K562 (cell line): ENCODE data around the gene GRIN2A. TPM values are rescaled to one million over a fixed set of nuclear protein-coding genes. Genes with fewer than 3 reads are reported as not detected.

Experiments used
- ATAC-seq: fragments of 200-7000 bp; cut with Tn5 transposase; 3 replicates; pipeline ENCODE4 v1.9.1; 2020; ENCODE audit warnings: moderate library complexity
- BruUV-seq: library from RNA; stranded (reverse); fragments of 400-500 nt; replicated peaks from 2 replicates; lab custom pipeline; 2021; lab: Mats Ljungman, UMichigan
- CTCF ChIA-PET: fragments of 300-600 bp; formaldehyde crosslinking; extraction: SDS; loops from one replicate; lab custom pipeline; 2021; ENCODE audit warnings: low intra/inter-chr PET ratio; lab: Yijun Ruan, JAX
- POLR2A ChIA-PET: fragments of 300-600, 350-650 bp; sonication (Branson Sonifier 250); formaldehyde crosslinking; extraction: SDS; loops from one replicate; lab custom pipeline; 2021; ENCODE audit warnings: antibody characterized with exemption, inconsistent platforms; lab: Yijun Ruan, JAX
- DNase-seq, 4 experiments: peaks; one replicate each; pipeline versions ENCODE4 v3.0.0 to v3.0.0-alpha.2; 2011 to 2018; ENCODE audit warnings: low spot score in 3 of 4, mixed read lengths in 3 of 4; ENCODE audit errors: extremely low read depth in 1 of 4
- FAIRE-seq: peaks from 2 replicates; lab custom pipeline; 2011; peaks lifted over from hg19 to GRCh38; lab: Jason Lieb, UNC
- H2AFZ ChIP-seq: 2 replicates; pipeline ENCODE4 v1.6.0; 2011; ENCODE audit warnings: low read depth, low read length, control low read depth, inconsistent platforms
- H3K27ac ChIP-seq: fragments of 200-600 bp; 3 replicates; pipeline ENCODE4 v1.8.0; 2011; ENCODE audit warnings: low read depth, mild to moderate bottlenecking, control low read depth, inconsistent platforms, low read length, moderate library complexity, mixed read lengths; ENCODE audit errors: extremely low read depth
- H3K27me3 ChIP-seq, 2 experiments: fragments of 300-600 bp in 1 of 2; 2 replicates in 1 of 2; 3 replicates in 1 of 2; pipeline versions ENCODE4 v1.6.0 to v1.8.0; 2011; ENCODE audit warnings: inconsistent platforms in 2 of 2, low read length in 2 of 2, mild to moderate bottlenecking in 1 of 2, mixed read lengths in 1 of 2, moderate library complexity in 1 of 2; ENCODE audit not compliant: control insufficient read depth in 2 of 2, insufficient read depth in 2 of 2
- H3K36me3 ChIP-seq: fragments of 300-600 bp; 3 replicates; pipeline ENCODE4 v1.8.0; 2011; ENCODE audit warnings: mild to moderate bottlenecking, low read length, inconsistent platforms; ENCODE audit not compliant: control insufficient read depth, insufficient read depth
- H3K4me1 ChIP-seq, 2 experiments: fragments of 200-600 bp in 1 of 2; replicated peaks in 1 of 2; 2 replicates in 1 of 2; 3 replicates in 1 of 2; pipeline versions ENCODE4 v1.5.1 to v1.8.0; 2011; ENCODE audit warnings: inconsistent platforms in 2 of 2, low read length in 2 of 2, mild to moderate bottlenecking in 1 of 2, mixed read lengths in 1 of 2, moderate library complexity in 1 of 2; ENCODE audit not compliant: control insufficient read depth in 2 of 2, insufficient read depth in 2 of 2
- H3K4me2 ChIP-seq: 2 replicates; pipeline ENCODE4 v1.6.1; 2011; ENCODE audit warnings: low read length, control low read depth, inconsistent platforms, mixed read lengths; ENCODE audit not compliant: insufficient read depth
- H3K4me3 ChIP-seq: fragments of 200-600 bp; sonication (generic), shearing (Covaris generic); 2 replicates; pipeline ENCODE4 v1.5.1; 2016; ENCODE audit warnings: control low read depth, inconsistent platforms
- H3K79me2 ChIP-seq: fragments of 200-600 bp; 3 replicates; pipeline ENCODE4 v1.8.0; 2011; ENCODE audit warnings: low read length, inconsistent platforms; ENCODE audit not compliant: control insufficient read depth, insufficient read depth
- H3K9ac ChIP-seq, 2 experiments: 2 replicates each; pipeline versions ENCODE4 v1.6.0 to v1.6.1; 2011; ENCODE audit warnings: low read depth in 2 of 2, low read length in 2 of 2, control low read depth in 1 of 2, inconsistent platforms in 1 of 2, mild to moderate bottlenecking in 1 of 2, mixed read lengths in 1 of 2; ENCODE audit not compliant: insufficient read depth in 1 of 2
- H3K9me1 ChIP-seq: one replicate; pipeline ENCODE4 v1.6.0; 2011; ENCODE audit warnings: inconsistent platforms, mild to moderate bottlenecking, low read length, moderate library complexity; ENCODE audit not compliant: control insufficient read depth, insufficient read depth
- H3K9me3 ChIP-seq: replicated peaks from 2 replicates; pipeline ENCODE4 v1.5.1; 2011; ENCODE audit warnings: low read depth, low read length, inconsistent platforms; ENCODE audit not compliant: control insufficient read depth, insufficient read depth
- H4K20me1 ChIP-seq: replicated peaks from 2 replicates; pipeline ENCODE4 v1.6.1; 2011; ENCODE audit warnings: low read length, inconsistent platforms, mixed read lengths; ENCODE audit not compliant: control insufficient read depth, insufficient read depth
- BCOR ChIP-seq: fragments of 450-650 bp; IDR thresholded peaks from 2 replicates; pipeline ENCODE4 v1.6.1; 2016
- BMI1 ChIP-seq: fragments of 150-350 bp; IDR thresholded peaks from 2 replicates; pipeline ENCODE4 v1.6.1; 2014; ENCODE audit warnings: low read length
- CBFB ChIP-seq: sonication (generic); formaldehyde crosslinking; IDR thresholded peaks from 2 replicates; pipeline ENCODE4 v1.4.0; 2020; ENCODE audit warnings: mild to moderate bottlenecking, missing genetic modification reagents
- CHD1 ChIP-seq: fragments of 200-600 bp; sonication (generic); IDR thresholded peaks from one replicate; pipeline ENCODE4 v1.6.1; 2012; ENCODE audit warnings: mild to moderate bottlenecking, moderate library complexity, low read length, inconsistent platforms
- FOXP4 ChIP-seq: sonication (generic); formaldehyde crosslinking; IDR thresholded peaks from 2 replicates; pipeline ENCODE4 v1.8.0; 2022; ENCODE audit warnings: mild to moderate bottlenecking, missing genetic modification reagents, borderline replicate concordance
- GTF2F1 ChIP-seq: IDR thresholded peaks from 2 replicates; pipeline ENCODE4 v1.6.1; 2011; ENCODE audit warnings: low read depth, low read length, improper control_type of control experiment
- IRF1 ChIP-seq: sonication (generic); formaldehyde crosslinking; IDR thresholded peaks from 2 replicates; pipeline ENCODE4 v1.8.0; 2022; ENCODE audit warnings: missing genetic modification reagents, mild to moderate bottlenecking, borderline replicate concordance
- KLF13 ChIP-seq: fragments of 450-650 bp; IDR thresholded peaks from 2 replicates; pipeline ENCODE4 v1.6.1; 2016; ENCODE audit warnings: missing genetic modification characterization, low read depth, mild to moderate bottlenecking, missing compliant biosample characterization, moderate library complexity, borderline replicate concordance
- NCOA2 ChIP-seq, 2 experiments: fragments of 450-650 bp; IDR thresholded peaks; 2 replicates each; pipeline ENCODE4 v1.6.1; 2018; ENCODE audit warnings: mild to moderate bottlenecking in 2 of 2, moderate library complexity in 1 of 2; ENCODE audit not compliant: partially characterized antibody in 2 of 2
- NUFIP1 ChIP-seq: fragments of 450-650 bp; IDR thresholded peaks from 2 replicates; pipeline ENCODE4 v1.6.1; 2018; ENCODE audit not compliant: partially characterized antibody
- SAP30 ChIP-seq: fragments of 200-600 bp; sonication (generic); IDR thresholded peaks from 2 replicates; pipeline ENCODE4 v1.6.1; 2012; ENCODE audit warnings: borderline replicate concordance, low read depth, mild to moderate bottlenecking, moderate library complexity, low read length, control low read depth, inconsistent platforms; ENCODE audit not compliant: insufficient read depth, poor library complexity, severe bottlenecking
- SP1 ChIP-seq: sonication (generic); formaldehyde crosslinking; IDR thresholded peaks from 2 replicates; pipeline ENCODE4 v1.8.1; 2022; ENCODE audit warnings: mild to moderate bottlenecking, missing genetic modification reagents
- TGIF2 ChIP-seq: sonication (generic); formaldehyde crosslinking; IDR thresholded peaks from 2 replicates; pipeline ENCODE4 v1.8.1; 2022; ENCODE audit warnings: mild to moderate bottlenecking, missing genetic modification reagents, moderate library complexity
- THRA ChIP-seq: fragments of 450-650 bp; IDR thresholded peaks from 2 replicates; pipeline ENCODE4 v1.6.1; 2017; ENCODE audit warnings: mild to moderate bottlenecking, moderate library complexity
- ZNF584 ChIP-seq: fragments of 200-800 bp; sonication (Bioruptor generic); IDR thresholded peaks from 2 replicates; pipeline ENCODE4 v1.6.1; 2016; ENCODE audit warnings: low read depth, mild to moderate bottlenecking, missing genetic modification characterization, missing compliant biosample characterization
- ZNF589 ChIP-seq: fragments of 200-800 bp; sonication (Bioruptor generic); IDR thresholded peaks from 2 replicates; pipeline ENCODE4 v1.6.1; 2016; ENCODE audit warnings: low read depth, missing genetic modification characterization, missing compliant biosample characterization
- WGBS: fragments of 100-300 bp; shearing (Covaris generic); methylation state at CpG from one replicate; pipeline ENCODE4 v1.1.6; 2016; ENCODE audit warnings: low coverage, mixed read lengths; ENCODE audit not compliant: insufficient coverage; ENCODE audit errors: missing lambda C conversion rate; 5-methylcytosine and 5-hydroxymethylcytosine counted together
- in situ Hi-C: fragments of 300-500 bp; cut with MboI; formaldehyde crosslinking; loops from 4 replicates; pipeline ENCODE4 v1.15.0; 2018; ENCODE audit warnings: inconsistent platforms, mixed read lengths
- intact Hi-C: fragments of 100-400 bp; cut with micrococcal nuclease; formaldehyde crosslinking; loops from 2 replicates; pipeline ENCODE4 v1.14.2; 2022
- polyA plus RNA-seq, 8 experiments: library from polyadenylated mRNA; depleted of rRNA in 4 of 8; stranded (reverse) in 5 of 8; unstranded in 3 of 8; fragments of >200 nt; fragmentation: Nextera tagmentation in 2 of 8; fragmentation: Illumina TruSeq in 1 of 8; extraction: Ambion mirVana in 2 of 8; extraction: Trizol in 1 of 8; gene quantifications; 2 replicates each; pipeline versions ENCODE4 v1.2.1 to v1.2.3, GENCODE V29; 2011 to 2014; ENCODE audit warnings: inconsistent platforms in 1 of 8, missing spikeins in 1 of 8
- total RNA-seq, 7 experiments: library from RNA; depleted of rRNA in 6 of 7; stranded (reverse); fragments of >200 nt in 6 of 7; fragmentation: Illumina TruSeq in 2 of 7; extraction: Trizol in 2 of 7; gene quantifications; 2 replicates each; pipeline versions ENCODE4 v1.2.1 to v1.2.3, GENCODE V29; 2011 to 2021; ENCODE audit warnings: low replicate concordance in 1 of 7

The GRIN2A gene
- total and polyA plus RNA-seq, 9 of the 15 experiments (the other 6 are each of a cell fraction or from before 2014, with no cell fraction given): not detected

GRCh38 chr16:9761870-9762269 is 420.4 kb downstream of the GRIN2A start:
- peaks cover 8 to 17% of the 10 kb centered on the region in 2 experiments; a peak in 3 of 5 replicates for H3K27me3 ChIP-seq
- H3K4me3 ChIP-seq: no peak overlapping the region
- H4K20me1 ChIP-seq: no peaks in the 10 kb centered on the region
- FAIRE-seq: no peak
- WGBS: 0% methylated on average over 6 of the region's 6 CpGs
- TF ChIP-seq FOXP4 (CRISPR knock-in tag) (no peak), THRA (no peak), NUFIP1 (no peak), SAP30 (no peak), KLF13 (tag) (no peak), TGIF2 (no peak), ZNF584 (CRISPR knock-in tag) (no peak), BCOR (no peak), CBFB (CRISPR knock-in tag) (no peak), SP1 (CRISPR knock-in tag) (no peak), CHD1 (no peak), GTF2F1 (no peak), BMI1 (no peak), ZNF589 (CRISPR knock-in tag) (no peak), IRF1 (CRISPR knock-in tag) (no peak), NCOA2 (IDR thresholded peaks at IDR 0.05; ENCODE audit: partially characterized antibody in 2 of 2) (no peak)
- in situ Hi-C loops (no loop called here), intact Hi-C loops (no loop called here)
- no TSS peak for BruUV-seq
- H3K9ac ChIP-seq: no peak overlapping the region
- H3K4me1 ChIP-seq: no peaks in the 10 kb centered on the region
- H2AFZ ChIP-seq: no peak overlapping the region
- H3K27ac ChIP-seq: no peak overlapping the region
- no peak overlapping the region for H3K4me2 ChIP-seq
- no peak for DNase-seq
- ATAC-seq: no peak
- no peaks in the 10 kb centered on the region for H3K36me3 ChIP-seq
- H3K9me1 ChIP-seq: no peaks in the 10 kb centered on the region
- no peaks in the 10 kb centered on the region for H3K79me2 ChIP-seq
- no peaks in the 10 kb centered on the region for H3K9me3 ChIP-seq
- POLR2A ChIA-PET: no interaction called here
- CTCF ChIA-PET: no interaction called here
